Ascending aorta (tissue), 2 donors: ENCODE results near the gene ZNF813. TPM values are rescaled to one million over a fixed set of nuclear protein-coding genes. Genes with fewer than 3 reads are reported as not detected.
"Not testable (repeated sequence)": the region's sequence is repeated elsewhere in the genome, so short reads cannot be mapped to it uniquely, and the experiment has no call there.

Source experiments
- DNase-seq, 2 donors: peaks; one replicate each; pipeline ENCODE4 v3.0.0-alpha.2; 2019; ENCODE audit warnings: low spot score in 2 of 2
- H3K27ac ChIP-seq, 2 donors: fragments of 200-600 bp; sonication (generic); one replicate each; pipeline ENCODE4 v1.5.1; 2016 to 2017; ENCODE audit warnings: mild to moderate bottlenecking in 1 of 2
- H3K27me3 ChIP-seq: fragments of 200-600 bp; sonication (generic); one replicate; pipeline ENCODE4 v1.5.1; 2017
- H3K36me3 ChIP-seq, 2 donors: fragments of 200-600 bp; sonication (generic); one replicate each; pipeline ENCODE4 v1.5.1; 2016
- H3K4me1 ChIP-seq, 2 donors: fragments of 200-600 bp; sonication (generic); one replicate each; pipeline ENCODE4 v1.5.1; 2016 to 2017; ENCODE audit warnings: mild to moderate bottlenecking in 1 of 2
- H3K4me3 ChIP-seq, 2 donors: fragments of 200-600 bp; sonication (generic); one replicate each; pipeline ENCODE4 v1.5.1; 2016 to 2017; ENCODE audit warnings: mild to moderate bottlenecking in 1 of 2
- H3K9me3 ChIP-seq, 2 donors: fragments of 200-600 bp; sonication (generic); one replicate each; pipeline ENCODE4 v1.5.1; 2016
- intact Hi-C: fragments of 100-400 bp; cut with DNase I; formaldehyde crosslinking; loops from one replicate; pipeline ENCODE4 v1.15.1; 2023
- total RNA-seq: library from RNA; depleted of rRNA; stranded (reverse); fragments of >200 nt; gene quantifications from one replicate; pipeline ENCODE4 v1.1.0, GENCODE V29; 2016
- TF ChIP-seq, protein P1 (sequence below), 3 experiments: fragments of 200-600 bp in 2 of 3; fragments of 450-650 bp in 1 of 3; sonication (generic) in 2 of 3; IDR thresholded peaks; one replicate each; pipeline ENCODE4 v1.5.1; 2016 to 2019; ENCODE audit warnings: antibody characterized with exemption in 3 of 3, mild to moderate bottlenecking in 1 of 3, moderate library complexity in 1 of 3

The ZNF813 gene
- total RNA-seq, 1 donor from 2014 or later, result 1.3 TPM

DNA sequence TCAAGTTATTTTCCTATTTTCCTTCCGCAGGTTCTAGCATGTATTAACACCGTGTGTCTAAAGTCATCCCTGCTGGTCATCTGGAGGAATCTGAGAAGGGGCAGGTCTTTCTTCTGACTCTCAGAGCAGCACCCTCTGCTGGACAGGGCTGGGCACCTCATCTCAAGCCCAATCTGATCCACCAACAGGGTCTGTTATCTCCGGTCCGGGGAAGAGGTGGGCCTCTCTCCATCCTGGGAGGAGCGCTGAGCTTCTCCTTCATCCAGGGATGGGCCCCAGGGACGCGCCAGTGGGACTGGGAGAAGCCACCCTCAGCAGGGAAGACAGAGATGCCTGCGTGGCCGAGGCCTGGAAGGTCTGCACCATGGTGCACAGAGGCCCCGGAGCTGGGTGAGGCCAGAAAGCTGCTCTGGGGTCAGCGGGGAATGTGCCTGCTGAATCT, 44.4 kb downstream of the ZNF813 start:
- intact Hi-C loops, result loop anchor here (1.0 kb wide), 2 partner anchors 87 to 317 kb away; no protein-coding TSS in a partner anchor
- peak in 1 of 2 donors; percentile 74 for DNase-seq
- no peaks in the 10 kb centered on the region for H3K36me3 ChIP-seq
- TF ChIP-seq, protein P1, sequence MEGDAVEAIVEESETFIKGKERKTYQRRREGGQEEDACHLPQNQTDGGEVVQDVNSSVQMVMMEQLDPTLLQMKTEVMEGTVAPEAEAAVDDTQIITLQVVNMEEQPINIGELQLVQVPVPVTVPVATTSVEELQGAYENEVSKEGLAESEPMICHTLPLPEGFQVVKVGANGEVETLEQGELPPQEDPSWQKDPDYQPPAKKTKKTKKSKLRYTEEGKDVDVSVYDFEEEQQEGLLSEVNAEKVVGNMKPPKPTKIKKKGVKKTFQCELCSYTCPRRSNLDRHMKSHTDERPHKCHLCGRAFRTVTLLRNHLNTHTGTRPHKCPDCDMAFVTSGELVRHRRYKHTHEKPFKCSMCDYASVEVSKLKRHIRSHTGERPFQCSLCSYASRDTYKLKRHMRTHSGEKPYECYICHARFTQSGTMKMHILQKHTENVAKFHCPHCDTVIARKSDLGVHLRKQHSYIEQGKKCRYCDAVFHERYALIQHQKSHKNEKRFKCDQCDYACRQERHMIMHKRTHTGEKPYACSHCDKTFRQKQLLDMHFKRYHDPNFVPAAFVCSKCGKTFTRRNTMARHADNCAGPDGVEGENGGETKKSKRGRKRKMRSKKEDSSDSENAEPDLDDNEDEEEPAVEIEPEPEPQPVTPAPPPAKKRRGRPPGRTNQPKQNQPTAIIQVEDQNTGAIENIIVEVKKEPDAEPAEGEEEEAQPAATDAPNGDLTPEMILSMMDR (IDR thresholded peaks at IDR 0.05), result peak; percentile 28 to 60 (median 44)
- H3K27me3 ChIP-seq, result no peaks in the 10 kb centered on the region
- no peak overlapping the region for H3K4me3 ChIP-seq
- no peaks in the 10 kb centered on the region for H3K9me3 ChIP-seq
- H3K4me1 ChIP-seq, result no peaks in the 10 kb centered on the region
- H3K27ac ChIP-seq, result no peak overlapping the region

DNA sequence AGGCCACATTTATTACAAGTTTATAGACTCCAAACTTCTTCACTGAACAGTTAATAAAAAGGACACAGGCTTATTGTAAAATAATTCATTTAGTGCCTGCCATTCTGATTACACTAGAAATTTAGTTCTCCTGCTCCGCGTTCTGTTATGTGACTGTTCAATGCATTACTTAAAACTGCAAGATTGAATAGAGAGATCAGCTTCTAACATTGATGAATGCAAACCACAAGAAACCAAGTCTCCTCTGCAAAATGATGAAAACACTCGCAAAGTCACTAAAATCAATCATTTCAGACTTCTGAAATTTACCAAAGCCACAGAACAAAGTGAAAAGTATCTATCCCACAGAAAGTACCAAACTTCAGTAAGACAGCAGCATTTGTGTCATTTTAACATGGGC, 47.5 kb downstream of the ZNF813 start:
- intact Hi-C loops, DNase-seq, H3K9me3 ChIP-seq, H3K27ac ChIP-seq, H3K4me1 ChIP-seq, H3K27me3 ChIP-seq, H3K36me3 ChIP-seq, H3K4me3 ChIP-seq: not testable (repeated sequence)

DNA sequence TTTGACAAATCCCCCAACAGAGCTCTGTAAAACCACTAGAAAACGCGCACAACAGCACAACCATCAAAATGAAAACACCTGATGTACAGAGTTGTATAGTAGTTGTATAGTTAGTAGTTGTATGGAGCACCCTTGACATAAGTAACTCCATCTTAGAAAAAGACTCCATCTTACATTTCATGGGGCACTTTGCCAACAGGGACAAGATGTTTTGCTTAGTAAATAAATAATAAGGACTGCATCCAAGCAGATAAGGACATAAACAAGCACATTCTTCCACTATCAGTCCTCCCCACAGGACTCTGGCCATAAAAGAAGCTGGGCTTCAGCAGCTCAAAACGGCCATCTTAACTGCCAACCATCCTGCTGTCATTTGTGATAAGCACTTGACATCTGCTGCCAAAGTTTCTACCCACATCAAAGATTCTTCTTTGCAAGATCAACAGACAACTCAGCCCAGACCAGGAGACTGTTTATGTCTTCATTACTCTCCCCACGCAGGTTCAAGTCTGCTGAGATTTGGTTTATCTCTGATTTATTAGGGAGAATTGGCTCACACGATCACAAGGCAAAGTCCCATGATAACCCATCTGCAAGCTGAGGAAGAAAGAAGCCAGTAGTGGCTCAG, 49.7 kb downstream of the ZNF813 start:
- no peak for DNase-seq
- H3K27ac ChIP-seq, result no peak overlapping the region
- intact Hi-C loops, result no loop called here
- no peaks in the 10 kb centered on the region for H3K27me3 ChIP-seq
- H3K4me3 ChIP-seq, result no peak overlapping the region
- no peaks in the 10 kb centered on the region for H3K9me3 ChIP-seq
- H3K4me1 ChIP-seq, result peaks cover 0 to 5% of the 10 kb centered on the region in 2 donors
- TF ChIP-seq, protein P1 (IDR thresholded peaks at IDR 0.05), result no peak
- H3K36me3 ChIP-seq, result no peaks in the 10 kb centered on the region

DNA sequence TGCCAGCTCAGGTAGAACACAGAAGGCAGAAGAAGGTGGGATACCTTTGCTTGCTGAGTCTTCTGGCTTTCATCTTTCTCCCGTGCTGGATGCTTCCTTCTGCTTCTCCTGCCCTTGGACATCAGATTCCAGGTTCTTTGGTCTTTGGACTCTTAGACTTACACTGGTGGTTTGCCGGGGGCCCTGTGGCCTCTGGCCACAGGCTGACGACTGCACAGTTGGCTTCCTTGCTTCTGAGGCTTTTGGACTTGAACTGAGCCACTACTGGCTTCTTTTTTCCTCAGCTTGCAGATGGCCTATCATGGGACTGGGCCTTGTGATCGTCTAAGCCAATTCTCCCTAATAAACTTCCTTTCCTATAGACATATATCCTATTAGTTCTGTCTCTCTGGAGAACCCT, 50.6 kb downstream of the ZNF813 start:
- intact Hi-C loops, result no loop called here
- Histone ChIP-seq H3K27ac (no peak overlapping the region), H3K4me3 (no peak overlapping the region), H3K4me1 (peaks cover 0 to 5% of the 10 kb centered on the region in 2 donors), H3K27me3 (no peaks in the 10 kb centered on the region), H3K9me3 (no peaks in the 10 kb centered on the region), H3K36me3 (no peaks in the 10 kb centered on the region)
- TF ChIP-seq, protein P1 (IDR thresholded peaks at IDR 0.05), result no peak
- no peak for DNase-seq

DNA sequence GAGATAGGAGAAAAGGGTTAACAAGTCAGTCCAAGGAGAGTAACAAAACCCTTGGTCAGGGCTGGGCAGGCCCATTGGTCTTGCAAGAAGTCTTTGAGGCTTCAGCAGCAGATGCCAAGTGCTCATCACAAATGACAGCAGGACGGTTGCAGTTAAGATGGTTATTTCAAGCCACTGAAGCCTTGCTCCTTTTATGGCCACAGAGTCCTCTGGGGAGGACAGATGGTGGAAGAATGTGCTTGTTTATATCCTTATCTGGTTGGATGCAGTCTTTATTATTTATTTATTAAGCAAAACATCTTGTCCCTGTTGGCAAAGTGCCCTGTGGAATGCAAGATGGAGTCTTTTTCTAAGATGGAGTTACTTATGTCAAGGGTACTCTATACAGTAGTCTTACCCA, 51.2 kb downstream of the ZNF813 start:
- H3K4me1 ChIP-seq, result peaks cover 0 to 5% of the 10 kb centered on the region in 2 donors
- no peaks in the 10 kb centered on the region for H3K36me3 ChIP-seq
- no peak overlapping the region for H3K4me3 ChIP-seq
- H3K9me3 ChIP-seq, result no peaks in the 10 kb centered on the region
- no peak for DNase-seq
- H3K27ac ChIP-seq, result no peak overlapping the region
- TF ChIP-seq, protein P1 (IDR thresholded peaks at IDR 0.05), result no peak
- intact Hi-C loops, result no loop called here
- H3K27me3 ChIP-seq, result no peaks in the 10 kb centered on the region

DNA sequence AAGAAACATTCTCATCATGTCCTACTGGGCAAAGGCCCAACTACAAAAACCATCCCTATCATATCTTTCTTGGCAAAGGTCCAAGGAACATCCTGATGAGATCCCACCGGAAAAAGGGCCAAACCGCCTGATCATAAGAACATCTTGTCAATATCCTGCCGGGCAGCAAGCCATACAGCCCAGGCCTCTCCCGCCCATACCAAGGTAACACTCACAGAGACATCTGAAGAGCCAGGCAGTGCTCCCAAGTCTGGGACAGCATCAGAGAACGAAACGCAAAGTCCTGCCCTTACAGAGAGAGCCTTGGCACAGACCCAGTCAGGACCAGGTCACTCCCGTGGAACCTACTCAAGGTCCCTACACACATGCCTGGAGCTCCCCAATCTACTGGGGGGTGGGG, 51.9 kb downstream of the ZNF813 start:
- DNase-seq, result no peak
- intact Hi-C loops, result no loop called here

More for the DNA sequence above, 51.9 kb downstream of the ZNF813 start:
- Histone ChIP-seq H3K27ac (no peak overlapping the region), H3K36me3 (no peaks in the 10 kb centered on the region), H3K9me3 (no peaks in the 10 kb centered on the region), H3K4me3 (no peak overlapping the region), H3K27me3 (no peaks in the 10 kb centered on the region), H3K4me1 (peaks cover 0 to 5% of the 10 kb centered on the region in 2 donors)
- TF ChIP-seq, protein P1 (IDR thresholded peaks at IDR 0.05), result no peak
